Ramos (cell line): ENCODE measurements around the gene ZFP3.
"Not testable (repeated sequence)": the region's sequence is repeated elsewhere in the genome, so short reads cannot be mapped to it uniquely, and the experiment has no call there.

Experiments used
- in situ Hi-C: fragments of 300-500 bp; cut with MboI; formaldehyde crosslinking; loops from one replicate; pipeline ENCODE4 v1.14.3; 2022; ENCODE audit warnings: low sequenced_read_pairs; ENCODE audit not compliant: unreplicated experiment

Gene ZFP3

GRCh38 chr17:5136580-5137412 is 58.5 kb downstream of the ZFP3 start:
- in situ Hi-C loops: not testable (repeated sequence)

- in situ Hi-C loops: not testable (repeated sequence)
Measured at GRCh38 chr17:5137511-5138197, 59.4 kb downstream of the ZFP3 start.

GRCh38 chr17:5138198-5138544 is 59.9 kb downstream of the ZFP3 start:
- in situ Hi-C loops: not testable (repeated sequence)

GRCh38 chr17:5138616-5139457 is 60.6 kb downstream of the ZFP3 start:
- in situ Hi-C loops: no loop called here

GRCh38 chr17:5139458-5139732 is 61.1 kb downstream of the ZFP3 start:
- in situ Hi-C loops: no loop called here

- in situ Hi-C loops: not testable (repeated sequence)
Measured at GRCh38 chr17:5142877-5143276, 64.6 kb downstream of the ZFP3 start.
